Esophagus muscularis mucosa (tissue), 4 donors: ENCODE data around the gene PRSS1.

Source experiments
- EP300 ChIP-seq: sonication (generic); formaldehyde crosslinking; IDR thresholded peaks from one replicate; pipeline ENCODE4 v1.6.1; 2017; ENCODE audit warnings: antibody characterized with exemption
- POLR2A ChIP-seq: fragments of 450-650 bp; IDR thresholded peaks from one replicate; pipeline ENCODE4 v1.6.1; 2017; ENCODE audit warnings: antibody characterized with exemption, moderate library complexity, mild to moderate bottlenecking, low read depth
- TF ChIP-seq, protein P1 (sequence below), 3 experiments: fragments of 200-600 bp in 2 of 3; fragments of 450-650 bp in 1 of 3; sonication (generic) in 2 of 3; IDR thresholded peaks; one replicate each; pipeline ENCODE4 v1.5.1; 2017 to 2019; ENCODE audit warnings: antibody characterized with exemption in 3 of 3, mild to moderate bottlenecking in 2 of 3, moderate library complexity in 1 of 3

- TF ChIP-seq, protein P1, sequence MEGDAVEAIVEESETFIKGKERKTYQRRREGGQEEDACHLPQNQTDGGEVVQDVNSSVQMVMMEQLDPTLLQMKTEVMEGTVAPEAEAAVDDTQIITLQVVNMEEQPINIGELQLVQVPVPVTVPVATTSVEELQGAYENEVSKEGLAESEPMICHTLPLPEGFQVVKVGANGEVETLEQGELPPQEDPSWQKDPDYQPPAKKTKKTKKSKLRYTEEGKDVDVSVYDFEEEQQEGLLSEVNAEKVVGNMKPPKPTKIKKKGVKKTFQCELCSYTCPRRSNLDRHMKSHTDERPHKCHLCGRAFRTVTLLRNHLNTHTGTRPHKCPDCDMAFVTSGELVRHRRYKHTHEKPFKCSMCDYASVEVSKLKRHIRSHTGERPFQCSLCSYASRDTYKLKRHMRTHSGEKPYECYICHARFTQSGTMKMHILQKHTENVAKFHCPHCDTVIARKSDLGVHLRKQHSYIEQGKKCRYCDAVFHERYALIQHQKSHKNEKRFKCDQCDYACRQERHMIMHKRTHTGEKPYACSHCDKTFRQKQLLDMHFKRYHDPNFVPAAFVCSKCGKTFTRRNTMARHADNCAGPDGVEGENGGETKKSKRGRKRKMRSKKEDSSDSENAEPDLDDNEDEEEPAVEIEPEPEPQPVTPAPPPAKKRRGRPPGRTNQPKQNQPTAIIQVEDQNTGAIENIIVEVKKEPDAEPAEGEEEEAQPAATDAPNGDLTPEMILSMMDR (IDR thresholded peaks at IDR 0.05): no peak
- TF ChIP-seq POLR2A: no peak
- no peak for TF ChIP-seq EP300
Observed at GRCh38 chr7:142791502-142791901, 42.2 kb downstream of the PRSS1 start.
